Thoracic aorta (tissue), 2 donors: Measurements from ENCODE around the gene ATG10. TPM values are rescaled to one million over a fixed set of nuclear protein-coding genes. Genes with fewer than 3 reads are reported as not detected.

Experiments
- ATAC-seq: fragments of 150-250 bp; one replicate; pipeline ENCODE4 v1.8.0; 2017; ENCODE audit warnings: low read depth; ENCODE audit not compliant: insufficient number of reproducible peaks, low FRiP score
- DNase-seq: peaks from one replicate; pipeline ENCODE4 v3.0.0-alpha.2; 2020; ENCODE audit warnings: low spot score
- H3K27ac ChIP-seq, 2 donors: fragments of 200-600 bp; sonication (generic); 1 replicate in 1 of 2; 2 replicates in 1 of 2; pipeline ENCODE4 v1.5.1; 2016; ENCODE audit warnings: mild to moderate bottlenecking in 2 of 2, moderate library complexity in 2 of 2
- H3K27me3 ChIP-seq: fragments of 200-600 bp; sonication (generic); replicated peaks from 2 replicates; pipeline ENCODE4 v1.6.0; 2016; ENCODE audit warnings: mild to moderate bottlenecking; ENCODE audit not compliant: insufficient read depth
- H3K36me3 ChIP-seq: fragments of 200-600 bp; sonication (generic); one replicate; pipeline ENCODE4 v1.5.1; 2016
- H3K4me1 ChIP-seq, 2 donors: fragments of 200-600 bp; sonication (generic); 1 replicate in 1 of 2; 2 replicates in 1 of 2; pipeline versions ENCODE4 v1.5.1 to v1.6.0; 2016; ENCODE audit warnings: low read depth in 2 of 2, mild to moderate bottlenecking in 1 of 2; ENCODE audit not compliant: control insufficient read depth in 1 of 2
- H3K4me3 ChIP-seq: fragments of 200-600 bp; sonication (generic); 2 replicates; pipeline ENCODE4 v1.5.1; 2016; ENCODE audit warnings: mild to moderate bottlenecking
- H3K9me3 ChIP-seq: fragments of 200-600 bp; sonication (generic); 2 replicates; pipeline ENCODE4 v1.5.1; 2016
- total RNA-seq, 2 donors: library from RNA; depleted of rRNA; stranded (reverse); fragments of >200 nt; gene quantifications; one replicate each; pipeline versions ENCODE4 v1.1.0 to v1.2.3, GENCODE V29; 2016
- TF ChIP-seq, protein P1 (sequence below): fragments of 200-600 bp; sonication (generic); IDR thresholded peaks from one replicate; pipeline ENCODE4 v1.5.1; 2019; ENCODE audit warnings: antibody characterized with exemption

The ATG10 gene
- total RNA-seq, 2 donors from 2014 or later, result 5.7 to 9.9 TPM

GRCh38 chr5:82222597-82223574 lies 251.1 kb downstream of the ATG10 start:
- Histone ChIP-seq H3K4me1 (peaks cover 0 to 4% of the 10 kb centered on the region in 2 donors), H3K27ac (no peak overlapping the region), H3K27me3 (no peaks in the 10 kb centered on the region), H3K9me3 (no peaks in the 10 kb centered on the region), H3K4me3 (no peak overlapping the region), H3K36me3 (no peaks in the 10 kb centered on the region)
- DNase-seq (no peak), ATAC-seq (no peak)
- TF ChIP-seq, protein P1, sequence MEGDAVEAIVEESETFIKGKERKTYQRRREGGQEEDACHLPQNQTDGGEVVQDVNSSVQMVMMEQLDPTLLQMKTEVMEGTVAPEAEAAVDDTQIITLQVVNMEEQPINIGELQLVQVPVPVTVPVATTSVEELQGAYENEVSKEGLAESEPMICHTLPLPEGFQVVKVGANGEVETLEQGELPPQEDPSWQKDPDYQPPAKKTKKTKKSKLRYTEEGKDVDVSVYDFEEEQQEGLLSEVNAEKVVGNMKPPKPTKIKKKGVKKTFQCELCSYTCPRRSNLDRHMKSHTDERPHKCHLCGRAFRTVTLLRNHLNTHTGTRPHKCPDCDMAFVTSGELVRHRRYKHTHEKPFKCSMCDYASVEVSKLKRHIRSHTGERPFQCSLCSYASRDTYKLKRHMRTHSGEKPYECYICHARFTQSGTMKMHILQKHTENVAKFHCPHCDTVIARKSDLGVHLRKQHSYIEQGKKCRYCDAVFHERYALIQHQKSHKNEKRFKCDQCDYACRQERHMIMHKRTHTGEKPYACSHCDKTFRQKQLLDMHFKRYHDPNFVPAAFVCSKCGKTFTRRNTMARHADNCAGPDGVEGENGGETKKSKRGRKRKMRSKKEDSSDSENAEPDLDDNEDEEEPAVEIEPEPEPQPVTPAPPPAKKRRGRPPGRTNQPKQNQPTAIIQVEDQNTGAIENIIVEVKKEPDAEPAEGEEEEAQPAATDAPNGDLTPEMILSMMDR, result no peak

- peak; percentile 17 for DNase-seq
Observed at GRCh38 chr5:82225525-82226172, 253.8 kb downstream of the ATG10 start.

GRCh38 chr5:82234885-82235284 lies 263.1 kb downstream of the ATG10 start:
- Histone ChIP-seq H3K4me1 (peaks cover 0 to 25% of the 10 kb centered on the region in 2 donors), H3K36me3 (no peaks in the 10 kb centered on the region), H3K27ac (no peak overlapping the region), H3K4me3 (no peak overlapping the region), H3K27me3 (no peaks in the 10 kb centered on the region), H3K9me3 (no peaks in the 10 kb centered on the region)
- ATAC-seq (no peak), DNase-seq (no peak)
- TF ChIP-seq, protein P1, result no peak

More at GRCh38 chr5:82225525-82226172, 253.8 kb downstream of the ATG10 start:
- Histone ChIP-seq H3K4me3 (no peak overlapping the region), H3K9me3 (no peaks in the 10 kb centered on the region), H3K27me3 (no peaks in the 10 kb centered on the region), H3K27ac (no peak overlapping the region), H3K36me3 (no peaks in the 10 kb centered on the region), H3K4me1 (no peaks in the 10 kb centered on the region)
- TF ChIP-seq, protein P1, result peak; percentile 73
- no peak for ATAC-seq

DNA sequence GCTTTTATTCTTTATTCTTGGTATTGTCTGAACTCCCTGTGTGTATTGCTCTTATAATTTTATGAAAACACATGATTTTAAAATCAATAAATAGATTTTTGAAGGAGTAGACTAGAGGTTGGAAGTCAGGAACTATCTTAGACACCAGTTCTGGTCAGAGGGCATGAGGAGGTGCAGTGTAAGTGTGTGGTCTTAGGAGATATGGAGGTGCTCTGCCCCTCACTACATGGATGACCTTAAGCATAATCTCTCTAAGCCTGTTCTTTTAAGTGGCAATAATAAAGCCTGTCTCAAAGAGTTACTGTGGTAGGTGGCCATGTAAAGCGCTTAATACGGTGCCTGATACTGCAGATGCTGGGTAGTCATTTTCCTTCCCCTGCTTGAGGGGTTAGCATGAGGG lies 272.3 kb downstream of the ATG10 start:
- no peak for DNase-seq
- H3K36me3 ChIP-seq, result no peaks in the 10 kb centered on the region
- H3K9me3 ChIP-seq, result peaks cover 11% of the 10 kb centered on the region
- no peak overlapping the region for H3K27ac ChIP-seq
- no peaks in the 10 kb centered on the region for H3K4me1 ChIP-seq
- no peak for ATAC-seq
- TF ChIP-seq, protein P1, result no peak
- no peak overlapping the region for H3K4me3 ChIP-seq
- no peaks in the 10 kb centered on the region for H3K27me3 ChIP-seq
